H1 (cell line): Measurements from ENCODE around the gene ART5. TPM values are rescaled to one million over a fixed set of nuclear protein-coding genes. Genes with fewer than 3 reads are reported as not detected.

Source experiments
- CTCF ChIA-PET: fragments of 300-600 bp; sonication (Branson Sonifier 250); formaldehyde crosslinking; loops from one replicate; lab custom pipeline; 2021; ENCODE audit not compliant: partially characterized antibody; lab: Charles Lee
- POLR2A ChIA-PET: fragments of 300-600 bp; sonication (Branson Sonifier 250); formaldehyde crosslinking; loops from one replicate; lab custom pipeline; 2021; ENCODE audit warnings: inconsistent platforms; ENCODE audit not compliant: partially characterized antibody; lab: Charles Lee
- DNase-seq, 2 experiments: peaks; one replicate each; pipeline versions ENCODE4 v3.0.0 to v3.0.0-alpha.2; 2010 to 2022; ENCODE audit warnings: low spot score in 2 of 2, low read depth in 1 of 2, mixed read lengths in 1 of 2
- FAIRE-seq: peaks from 2 replicates; lab custom pipeline; 2011; peaks lifted over from hg19 to GRCh38; lab: Jason Lieb, UNC
- H2AFZ ChIP-seq: 2 replicates; pipeline ENCODE4 v1.8.1; 2012; ENCODE audit warnings: low read length, inconsistent platforms
- H2AK5ac ChIP-seq: 2 replicates; pipeline ENCODE4 v1.6.1; 2013; ENCODE audit warnings: low read depth, low read length
- H2BK120ac ChIP-seq: replicated peaks from 2 replicates; pipeline ENCODE3; 2013; ENCODE audit warnings: low read depth, low read length, inconsistent platforms
- H2BK12ac ChIP-seq: 2 replicates; pipeline ENCODE4 v1.6.1; 2013; ENCODE audit warnings: low read depth, low read length
- H2BK15ac ChIP-seq: 2 replicates; pipeline ENCODE4 v1.6.1; 2013; ENCODE audit warnings: low read length
- H2BK20ac ChIP-seq: 2 replicates; pipeline ENCODE4 v1.6.1; 2013; ENCODE audit warnings: low read length
- H2BK5ac ChIP-seq: 2 replicates; pipeline ENCODE4 v1.6.1; 2013; ENCODE audit warnings: low read depth, low read length
- H3K14ac ChIP-seq: 2 replicates; pipeline ENCODE4 v1.6.1; 2013; ENCODE audit warnings: inconsistent platforms; ENCODE audit not compliant: insufficient read length
- H3K18ac ChIP-seq: 2 replicates; pipeline ENCODE4 v1.6.1; 2013; ENCODE audit warnings: low read length; ENCODE audit errors: extremely low read depth
- H3K23ac ChIP-seq: 2 replicates; pipeline ENCODE4 v1.6.1; 2013; ENCODE audit warnings: inconsistent platforms; ENCODE audit not compliant: insufficient read length
- H3K23me2 ChIP-seq: 2 replicates; pipeline ENCODE4 v1.6.1; 2013; ENCODE audit warnings: low read depth, low read length
- H3K27ac ChIP-seq: 2 replicates; pipeline ENCODE4 v1.6.1; 2011; ENCODE audit warnings: low read depth, low read length, inconsistent platforms
- H3K27me3 ChIP-seq, 4 experiments: replicated peaks in 1 of 4; 1 replicate in 1 of 4; 2 replicates in 3 of 4; pipeline versions ENCODE4 v1.6.1 to v1.8.1; 2011 to 2013; ENCODE audit warnings: low read length in 3 of 4, mild to moderate bottlenecking in 3 of 4, inconsistent platforms in 2 of 4, mixed read lengths in 2 of 4, moderate library complexity in 1 of 4; ENCODE audit not compliant: control insufficient read depth in 3 of 4, insufficient read depth in 3 of 4; ENCODE audit errors: extremely low read depth in 1 of 4
- H3K36me3 ChIP-seq, 4 experiments: 2 replicates each; pipeline versions ENCODE4 v1.6.1 to v1.8.1; 2011 to 2013; ENCODE audit warnings: mild to moderate bottlenecking in 4 of 4, low read length in 3 of 4, moderate library complexity in 2 of 4, control low read depth in 1 of 4, inconsistent platforms in 1 of 4; ENCODE audit not compliant: insufficient read depth in 4 of 4, control insufficient read depth in 2 of 4
- H3K4ac ChIP-seq: replicated peaks from 2 replicates; pipeline ENCODE3; 2013; ENCODE audit warnings: low read length, low read depth, mixed read lengths, inconsistent platforms; ENCODE audit not compliant: insufficient read length
- H3K4me1 ChIP-seq, 4 experiments: replicated peaks in 1 of 4; 1 replicate in 1 of 4; 2 replicates in 3 of 4; pipeline versions ENCODE4 v1.6.1 to v1.8.1; 2011 to 2013; ENCODE audit warnings: low read length in 3 of 4, inconsistent platforms in 2 of 4, mixed read lengths in 1 of 4; ENCODE audit not compliant: insufficient read depth in 4 of 4, control insufficient read depth in 3 of 4
- H3K4me2 ChIP-seq, 2 experiments: 2 replicates each; pipeline versions ENCODE4 v1.6.1 to v1.8.1; 2011 to 2013; ENCODE audit warnings: low read depth in 2 of 2, low read length in 2 of 2, control low read depth in 1 of 2, inconsistent platforms in 1 of 2, mild to moderate bottlenecking in 1 of 2; ENCODE audit not compliant: insufficient read depth in 1 of 2
- H3K4me3 ChIP-seq, 4 experiments: fragments of 200-600, 300-600 bp in 1 of 4; sonication (generic), shearing (Covaris generic), sonication (Bioruptor Twin) in 1 of 4; 2 replicates each; pipeline versions ENCODE4 v1.5.1 to v1.8.1; 2011 to 2016; ENCODE audit warnings: low read length in 4 of 4, low read depth in 3 of 4, control low read depth in 2 of 4, inconsistent platforms in 2 of 4, mild to moderate bottlenecking in 2 of 4, mixed read lengths in 1 of 4, moderate library complexity in 1 of 4; ENCODE audit not compliant: insufficient read depth in 2 of 4; ENCODE audit errors: extremely low read depth in 1 of 4
- H3K56ac ChIP-seq: replicated peaks from 2 replicates; pipeline ENCODE3; 2013; ENCODE audit warnings: low read depth, mild to moderate bottlenecking, mixed read lengths, low read length, inconsistent platforms; ENCODE audit not compliant: insufficient read length
- H3K79me1 ChIP-seq: 2 replicates; pipeline ENCODE4 v1.6.1; 2013; ENCODE audit warnings: low read depth, low read length, control low read depth
- H3K79me2 ChIP-seq, 2 experiments: 2 replicates each; pipeline versions ENCODE4 v1.6.1 to v1.8.1; 2012 to 2013; ENCODE audit warnings: low read length in 2 of 2, mild to moderate bottlenecking in 2 of 2, inconsistent platforms in 1 of 2; ENCODE audit not compliant: insufficient read depth in 2 of 2, control insufficient read depth in 1 of 2
- H3K9ac ChIP-seq, 4 experiments: replicated peaks in 1 of 4; 1 replicate in 1 of 4; 2 replicates in 3 of 4; pipeline versions ENCODE4 v1.6.1 to v1.8.1; 2011 to 2013; ENCODE audit warnings: low read depth in 3 of 4, low read length in 3 of 4, control low read depth in 2 of 4, mild to moderate bottlenecking in 2 of 4, moderate library complexity in 2 of 4, inconsistent platforms in 1 of 4; ENCODE audit errors: extremely low read depth in 1 of 4
- H3K9me3 ChIP-seq, 2 experiments: 2 replicates each; pipeline versions ENCODE4 v1.6.1 to v1.8.1; 2012 to 2013; ENCODE audit warnings: mild to moderate bottlenecking in 2 of 2, moderate library complexity in 2 of 2, control low read depth in 1 of 2, inconsistent platforms in 1 of 2, low read depth in 1 of 2, low read length in 1 of 2, mixed read lengths in 1 of 2; ENCODE audit not compliant: insufficient read depth in 2 of 2
- H4K20me1 ChIP-seq, 2 experiments: replicated peaks in 1 of 2; 2 replicates each; pipeline versions ENCODE3 to v1.8.1; 2011 to 2013; ENCODE audit warnings: inconsistent platforms in 2 of 2, low read length in 2 of 2, mild to moderate bottlenecking in 1 of 2; ENCODE audit not compliant: insufficient read depth in 2 of 2, control insufficient read depth in 1 of 2
- H4K5ac ChIP-seq: 2 replicates; pipeline ENCODE4 v1.6.1; 2013; ENCODE audit warnings: low read length, low read depth, mixed read lengths, inconsistent platforms; ENCODE audit not compliant: insufficient read length
- H4K8ac ChIP-seq: 2 replicates; pipeline ENCODE4 v1.8.0; 2013; ENCODE audit warnings: mild to moderate bottlenecking, moderate library complexity, low read length, inconsistent platforms; ENCODE audit not compliant: insufficient read depth; ENCODE audit errors: extremely low read depth
- H4K91ac ChIP-seq: replicated peaks from 2 replicates; pipeline ENCODE3; 2013; ENCODE audit warnings: low read length, mixed read lengths, inconsistent platforms; ENCODE audit not compliant: insufficient read length
- CHD1 ChIP-seq: IDR thresholded peaks from 2 replicates; pipeline ENCODE4 v1.6.1; 2012; ENCODE audit warnings: low read depth, low read length, improper control_type of control experiment
- E2F6 ChIP-seq: IDR thresholded peaks from 2 replicates; pipeline ENCODE4 v1.6.1; 2012; ENCODE audit warnings: inconsistent platforms
- SIX5 ChIP-seq: IDR thresholded peaks from 2 replicates; pipeline ENCODE4 v1.6.1; 2011; ENCODE audit warnings: mild to moderate bottlenecking, low read depth, low read length
- WGBS, 2 experiments: shearing (Covaris generic) in 1 of 2; methylation state at CpG; one replicate each; pipeline versions ENCODE4 v1.1.6 to v1.1.7; 2013 to 2015; ENCODE audit warnings: low lambda C conversion rate in 2 of 2, mixed read lengths in 2 of 2, inconsistent platforms in 1 of 2, low coverage in 1 of 2, missing lambda C conversion rate in 1 of 2; ENCODE audit not compliant: insufficient replicate concordance in 2 of 2, insufficient coverage in 1 of 2, insufficient read length in 1 of 2; ENCODE audit errors: extremely low coverage in 1 of 2, missing lambda C conversion rate in 1 of 2; 5-methylcytosine and 5-hydroxymethylcytosine counted together
- polyA plus RNA-seq, 7 experiments: library from polyadenylated mRNA; depleted of rRNA in 3 of 7; stranded (reverse) in 5 of 7; unstranded in 2 of 7; fragments of >200 nt in 5 of 7; fragments of 200-250 nt in 2 of 7; gene quantifications; 1 replicate in 5 of 7; 2 replicates in 1 of 7; 4 replicates in 1 of 7; pipeline versions ENCODE4 v1.2.1 to v1.2.3, GENCODE V29; 2011 to 2013; ENCODE audit warnings: missing spikeins in 2 of 7, mixed read lengths in 2 of 7
- total RNA-seq: library from RNA; stranded (reverse); fragmentation: NEBNext Ultra II Directional; extraction: Animal tissue kit (Norgen Biotek cat#: 25700); gene quantifications from 2 replicates; pipeline ENCODE4 v1.2.1, GENCODE V29; 2021

The ART5 gene
- total and polyA plus RNA-seq, 2 of the 8 experiments (the other 6 are each of a cell fraction or from before 2014, with no cell fraction given): 6.0 to 7.5 TPM

DNA sequence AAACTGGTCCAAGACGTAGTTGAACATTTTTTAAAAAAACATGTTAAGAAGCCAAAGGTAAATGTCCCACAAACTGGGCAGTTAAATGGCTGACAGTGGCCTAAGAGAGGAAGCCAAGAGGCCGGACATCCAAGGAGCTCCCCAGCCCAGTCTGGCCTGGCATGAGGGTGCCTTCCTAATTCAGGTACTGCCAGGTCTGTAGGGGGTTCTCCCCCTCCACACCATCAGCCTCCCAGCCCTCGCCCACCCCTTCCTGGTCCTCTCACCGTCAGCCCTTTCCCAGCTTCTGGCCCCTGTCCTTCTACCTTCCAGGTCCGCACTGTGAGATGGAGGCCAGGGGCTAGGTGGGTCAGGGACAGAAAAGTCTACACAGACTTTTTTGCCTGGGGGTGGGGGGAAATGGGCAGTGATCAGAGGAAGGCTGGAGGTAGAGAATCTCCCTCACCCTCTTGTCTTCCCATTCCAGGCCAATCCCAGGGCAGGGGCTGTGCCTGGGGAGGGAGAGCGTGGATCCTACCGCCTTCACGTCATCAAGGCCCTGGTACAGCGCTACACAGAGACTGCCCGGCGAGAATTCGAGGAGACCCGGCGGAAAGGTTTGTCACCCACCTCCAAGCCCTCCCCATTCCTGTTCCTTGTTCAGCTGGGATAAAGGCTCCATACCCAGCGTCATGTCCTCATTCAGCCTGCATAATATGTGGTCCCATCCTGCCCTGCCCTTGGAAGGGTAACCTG is 6.0 kb downstream of the ART5 start:
- no peaks in the 10 kb centered on the region for H3K36me3 ChIP-seq
- H3K4me2 ChIP-seq: no peak overlapping the region
- no peak overlapping the region for H2AK5ac ChIP-seq
- no peak overlapping the region for H4K91ac ChIP-seq
- H4K20me1 ChIP-seq: no peaks in the 10 kb centered on the region
- peaks cover 4% of the 10 kb centered on the region; the same call in 1 of the 2 replicates for H3K23me2 ChIP-seq
- no peak overlapping the region for H3K4me3 ChIP-seq
- H3K27me3 ChIP-seq: no peaks in the 10 kb centered on the region
- H3K9me3 ChIP-seq: no peaks in the 10 kb centered on the region
- no peak overlapping the region for H3K18ac ChIP-seq
- H2BK12ac ChIP-seq: no peak overlapping the region
- no peak overlapping the region for H3K56ac ChIP-seq
- CTCF ChIA-PET: interaction anchor here (0.6 to 0.7 kb wide), 2 partner anchors 10 to 26 kb away, joined by 3 to 5 read pairs; no protein-coding TSS in a partner anchor
- peak overlapping the region; percentile 6; the same call in 1 of the 2 replicates for H4K8ac ChIP-seq
- no peak overlapping the region for H3K14ac ChIP-seq
- FAIRE-seq (no peak), DNase-seq (no peak)
- no peaks in the 10 kb centered on the region for H3K4me1 ChIP-seq
- H3K27ac ChIP-seq: no peak overlapping the region
- POLR2A ChIA-PET: no interaction called here
- H2BK5ac ChIP-seq: no peak overlapping the region
- no peak overlapping the region for H3K4ac ChIP-seq
- no peaks in the 10 kb centered on the region for H3K79me1 ChIP-seq
- no peak overlapping the region for H3K23ac ChIP-seq
- no peaks in the 10 kb centered on the region for H3K79me2 ChIP-seq
- H2BK120ac ChIP-seq: no peak overlapping the region
- H3K9ac ChIP-seq: no peak overlapping the region
- H4K5ac ChIP-seq: no peak overlapping the region
- H2BK15ac ChIP-seq: no peak overlapping the region
- H2BK20ac ChIP-seq: no peak overlapping the region
- H2AFZ ChIP-seq: no peak overlapping the region
- WGBS, 2 experiments: 87% methylated on average over 14 of the region's 15 CpGs; no CpG with 5 or more reads in 1 of the 2 experiments
- TF ChIP-seq E2F6: no peak
- no peak for TF ChIP-seq CHD1
- no peak for TF ChIP-seq SIX5
